Neural crest cell (in vitro differentiated cells): ENCODE data around the gene PACRG. TPM values are rescaled to one million over a fixed set of nuclear protein-coding genes. Genes with fewer than 3 reads are reported as not detected.

ENCODE experiments used
- DNase-seq: peaks from one replicate; pipeline ENCODE4 v3.0.0; 2021; ENCODE audit warnings: low read depth, mixed read lengths, low spot score
- H3K27ac Mint-ChIP-seq: one replicate; pipeline ENCODE4 v1.8.0; 2021; ENCODE audit warnings: mild to moderate bottlenecking, mixed read lengths; ENCODE audit not compliant: unreplicated experiment
- H3K27me3 Mint-ChIP-seq: 2 replicates; pipeline ENCODE4 v1.8.0; 2021; ENCODE audit warnings: low read depth, mild to moderate bottlenecking, mixed read lengths
- H3K36me3 Mint-ChIP-seq: 2 replicates; pipeline ENCODE4 v1.8.0; 2021; ENCODE audit warnings: low read depth, mild to moderate bottlenecking, mixed read lengths
- H3K4me1 Mint-ChIP-seq: 2 replicates; pipeline ENCODE4 v1.8.0; 2021; ENCODE audit warnings: mixed read lengths
- H3K4me3 Mint-ChIP-seq: one replicate; pipeline ENCODE4 v1.8.0; 2021; ENCODE audit warnings: mild to moderate bottlenecking, mixed read lengths
- H3K9me3 Mint-ChIP-seq: 2 replicates; pipeline ENCODE4 v1.8.0; 2021; ENCODE audit warnings: mixed read lengths
- CTCF ChIP-seq: fragments of 200-600 bp; sonication (generic); conservative IDR thresholded peaks from 2 replicates; pipeline ENCODE4 v1.5.0; 2021; ENCODE audit warnings: antibody characterized with exemption, mild to moderate bottlenecking
- total RNA-seq: library from RNA; stranded (reverse); gene quantifications from 2 replicates; pipeline ENCODE4 v1.2.1, GENCODE V29; 2021

The PACRG gene
- total RNA-seq, 1 donor from 2014 or later = 1.8 TPM

GRCh38 chr6:163063561-163063960 lies 335.8 kb downstream of the PACRG start:
- H3K27me3 Mint-ChIP-seq = no peaks in the 10 kb centered on the region
- no peaks in the 10 kb centered on the region for H3K36me3 Mint-ChIP-seq
- H3K4me3 Mint-ChIP-seq = no peak overlapping the region
- no peaks in the 10 kb centered on the region for H3K9me3 Mint-ChIP-seq
- no peak for DNase-seq
- no peak for TF ChIP-seq CTCF
- no peak overlapping the region for H3K27ac Mint-ChIP-seq
- peaks cover 29% of the 10 kb centered on the region for H3K4me1 Mint-ChIP-seq

- no peak for DNase-seq
- Mint-ChIP-seq H3K4me3 (no peak overlapping the region), H3K4me1 (peaks cover 29% of the 10 kb centered on the region), H3K36me3 (no peaks in the 10 kb centered on the region), H3K27me3 (no peaks in the 10 kb centered on the region), H3K9me3 (no peaks in the 10 kb centered on the region), H3K27ac (no peak overlapping the region)
- TF ChIP-seq CTCF = no peak
Measured at GRCh38 chr6:163064397-163064796, 336.6 kb downstream of the PACRG start.

- Mint-ChIP-seq H3K27me3 (no peaks in the 10 kb centered on the region), H3K4me3 (no peak overlapping the region), H3K9me3 (no peaks in the 10 kb centered on the region), H3K36me3 (no peaks in the 10 kb centered on the region), H3K4me1 (peaks cover 29% of the 10 kb centered on the region), H3K27ac (no peak overlapping the region)
- TF ChIP-seq CTCF = no peak
- no peak for DNase-seq
Measured at GRCh38 chr6:163066200-163066599, 338.4 kb downstream of the PACRG start.

GRCh38 chr6:163077134-163077533 lies 349.4 kb downstream of the PACRG start:
- Mint-ChIP-seq H3K4me1 (no peaks in the 10 kb centered on the region), H3K9me3 (peaks cover 2% of the 10 kb centered on the region), H3K4me3 (no peak overlapping the region), H3K27me3 (no peaks in the 10 kb centered on the region), H3K36me3 (no peaks in the 10 kb centered on the region), H3K27ac (no peak overlapping the region)
- TF ChIP-seq CTCF = no peak
- DNase-seq = no peak

- Mint-ChIP-seq H3K4me1 (peaks cover 8% of the 10 kb centered on the region), H3K9me3 (peaks cover 2% of the 10 kb centered on the region), H3K36me3 (no peaks in the 10 kb centered on the region), H3K27me3 (no peaks in the 10 kb centered on the region), H3K27ac (peak overlapping the region; percentile 20), H3K4me3 (no peak overlapping the region)
- DNase-seq = no peak
- TF ChIP-seq CTCF = no peak
Measured at GRCh38 chr6:163078712-163079111, 350.9 kb downstream of the PACRG start.

- DNase-seq = no peak
- Mint-ChIP-seq H3K9me3 (peaks cover under 1% of the 10 kb centered on the region), H3K27ac (no peak overlapping the region), H3K36me3 (no peaks in the 10 kb centered on the region), H3K4me1 (peaks cover 8% of the 10 kb centered on the region), H3K27me3 (no peaks in the 10 kb centered on the region), H3K4me3 (no peak overlapping the region)
- TF ChIP-seq CTCF = no peak
Measured at GRCh38 chr6:163080228-163080627, 352.5 kb downstream of the PACRG start.
